ENCODE measurements around the gene TMEM178A.
"Not testable (repeated sequence)": the region's sequence is repeated elsewhere in the genome, so short reads cannot be mapped to it uniquely, and the experiment has no call there.

TMEM178A gene

DNA sequence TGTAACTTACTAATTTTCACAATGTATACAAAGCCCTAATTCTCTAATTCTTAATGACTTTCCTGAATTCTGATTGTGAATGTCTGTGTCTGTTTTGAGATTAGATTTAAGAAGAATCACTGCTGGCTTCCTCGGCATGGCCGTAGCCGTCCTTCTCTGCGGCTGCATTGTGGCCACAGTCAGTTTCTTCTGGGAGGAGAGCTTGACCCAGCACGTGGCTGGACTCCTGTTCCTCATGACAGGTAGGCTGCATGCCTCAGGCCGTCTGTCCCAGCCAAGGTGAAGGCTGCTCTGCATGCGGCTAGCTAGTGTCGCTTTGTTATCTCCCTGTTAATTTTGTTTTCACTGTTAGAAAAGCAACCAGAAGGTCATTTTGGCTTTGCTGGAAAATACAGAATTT is 41.2 kb downstream of the TMEM178A start:
- Mint-ChIP-seq H3K9me3 (no peaks in the 10 kb centered on the region), H3K4me1 (no peaks in the 10 kb centered on the region), H3K27me3 (peaks cover 10% of the 10 kb centered on the region), H3K4me3 (no peak overlapping the region), H3K27ac (no peak overlapping the region), H3K36me3 (no peaks in the 10 kb centered on the region)

DNA sequence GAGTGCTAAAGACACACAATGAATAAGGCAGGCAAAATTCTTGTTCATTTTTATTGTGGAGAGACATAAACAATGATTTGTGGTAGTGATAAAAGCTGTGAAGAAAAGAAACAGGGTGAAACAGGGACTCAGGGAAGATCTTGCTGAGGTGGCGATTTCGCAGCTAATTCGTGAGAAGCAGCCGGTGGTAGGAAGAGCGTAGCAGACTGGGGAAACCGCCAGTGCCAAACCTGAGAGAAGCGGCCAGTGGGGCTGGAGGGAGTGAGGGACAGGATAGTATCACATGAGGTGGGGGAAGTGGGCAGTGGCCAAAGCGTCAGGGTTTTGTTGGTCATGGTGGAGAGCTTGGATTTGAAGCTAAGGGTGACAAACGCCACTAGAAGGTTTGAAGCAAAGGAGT is 42.3 kb downstream of the TMEM178A start:
- Mint-ChIP-seq H3K27me3 (peaks cover 11% of the 10 kb centered on the region), H3K9me3 (no peaks in the 10 kb centered on the region), H3K36me3 (no peaks in the 10 kb centered on the region), H3K4me1 (no peaks in the 10 kb centered on the region), H3K27ac (peak overlapping the region; percentile 2), H3K4me3 (no peak overlapping the region)

DNA sequence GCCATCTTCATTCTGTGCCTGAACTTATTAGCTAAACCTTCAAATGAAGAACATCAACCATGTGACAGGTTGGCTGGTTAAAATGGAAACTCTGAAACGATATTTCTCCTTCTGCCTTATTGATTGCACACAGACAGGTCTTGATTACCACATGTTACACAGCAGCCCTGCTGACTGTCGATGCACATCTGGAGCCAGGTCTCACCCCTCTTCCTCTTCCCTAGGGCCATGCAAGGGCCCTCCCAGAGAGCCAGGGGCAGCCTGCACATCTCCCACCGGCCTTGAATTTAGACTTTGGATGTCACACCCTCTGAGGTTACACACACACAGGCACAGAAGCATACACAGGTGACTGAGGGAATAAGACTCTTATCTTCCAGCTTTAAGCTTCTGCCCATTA is 45.1 kb downstream of the TMEM178A start:
- Mint-ChIP-seq H3K4me1 (no peaks in the 10 kb centered on the region), H3K36me3 (no peaks in the 10 kb centered on the region), H3K27me3 (peaks cover 10% of the 10 kb centered on the region), H3K9me3 (no peaks in the 10 kb centered on the region), H3K4me3 (no peak overlapping the region), H3K27ac (no peak overlapping the region)

DNA sequence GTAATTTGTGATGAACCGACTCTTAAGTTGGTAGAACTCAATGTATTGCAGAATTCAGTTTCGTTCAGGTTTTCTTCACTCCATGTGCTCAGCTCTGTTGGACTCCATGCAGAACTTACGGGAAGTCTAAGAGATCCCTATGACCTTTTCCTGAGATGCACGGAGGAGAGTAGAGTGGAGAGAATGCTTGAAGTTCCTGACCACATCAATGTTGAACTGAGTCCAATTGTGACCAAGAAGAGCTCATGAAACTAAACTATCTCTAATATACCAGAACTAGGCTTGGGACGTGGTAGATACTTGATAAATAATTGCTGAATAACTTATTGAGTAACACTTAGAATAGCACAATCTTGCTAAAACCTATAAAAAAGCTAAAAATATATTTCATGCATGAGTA is 47.2 kb downstream of the TMEM178A start:
- H3K27me3 Mint-ChIP-seq, result peaks cover 8% of the 10 kb centered on the region
- no peak overlapping the region for H3K27ac Mint-ChIP-seq
- no peaks in the 10 kb centered on the region for H3K9me3 Mint-ChIP-seq
- H3K4me3 Mint-ChIP-seq, result no peak overlapping the region
- H3K36me3 Mint-ChIP-seq, result no peaks in the 10 kb centered on the region
- no peaks in the 10 kb centered on the region for H3K4me1 Mint-ChIP-seq

DNA sequence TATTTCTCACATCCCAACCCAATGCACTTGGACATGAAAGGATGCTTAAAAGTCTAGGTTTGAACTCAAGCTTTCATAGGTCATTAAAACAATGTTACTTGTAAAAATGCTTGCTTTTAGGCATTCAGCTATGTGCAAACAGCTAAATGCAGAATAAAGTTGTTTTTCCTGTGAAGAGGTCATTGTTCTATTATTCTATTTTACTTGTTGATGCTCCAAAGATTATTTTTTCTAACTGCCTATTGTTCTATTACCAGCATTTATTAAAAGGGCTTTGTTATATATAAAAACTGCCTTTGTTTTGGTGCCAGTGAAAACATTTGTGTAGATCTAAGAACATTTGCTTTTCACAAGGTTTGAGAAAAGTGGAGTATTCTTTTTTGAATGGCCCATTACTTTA is 49.4 kb downstream of the TMEM178A start:
- no peaks in the 10 kb centered on the region for H3K4me1 Mint-ChIP-seq
- no peak overlapping the region for H3K27ac Mint-ChIP-seq
- no peaks in the 10 kb centered on the region for H3K36me3 Mint-ChIP-seq
- no peaks in the 10 kb centered on the region for H3K9me3 Mint-ChIP-seq
- H3K27me3 Mint-ChIP-seq, result peaks cover 4% of the 10 kb centered on the region
- H3K4me3 Mint-ChIP-seq, result no peak overlapping the region

DNA sequence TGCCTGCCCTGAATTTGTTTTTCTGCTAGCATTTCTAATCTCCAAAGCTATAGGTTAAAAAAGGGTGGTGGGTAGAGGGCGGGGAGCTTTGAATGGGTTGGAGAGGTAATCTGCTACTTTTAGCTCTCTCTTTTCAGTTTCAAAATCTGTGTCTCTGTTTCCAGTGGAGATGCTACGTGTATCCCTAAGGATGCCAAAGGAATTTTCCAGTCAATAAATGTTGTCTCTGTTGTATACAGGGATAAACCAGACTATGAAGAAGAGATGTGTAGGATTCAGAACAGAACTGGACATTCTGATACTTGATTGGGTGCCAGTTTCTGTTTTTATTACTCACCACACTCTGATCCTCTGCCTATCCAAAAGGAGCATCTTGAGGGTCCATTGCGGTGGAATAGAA is 50.1 kb downstream of the TMEM178A start:
- Mint-ChIP-seq H3K9me3 (no peaks in the 10 kb centered on the region), H3K4me3 (no peak overlapping the region), H3K4me1 (no peaks in the 10 kb centered on the region), H3K36me3 (no peaks in the 10 kb centered on the region), H3K27me3 (peaks cover 4% of the 10 kb centered on the region), H3K27ac (no peak overlapping the region)

DNA sequence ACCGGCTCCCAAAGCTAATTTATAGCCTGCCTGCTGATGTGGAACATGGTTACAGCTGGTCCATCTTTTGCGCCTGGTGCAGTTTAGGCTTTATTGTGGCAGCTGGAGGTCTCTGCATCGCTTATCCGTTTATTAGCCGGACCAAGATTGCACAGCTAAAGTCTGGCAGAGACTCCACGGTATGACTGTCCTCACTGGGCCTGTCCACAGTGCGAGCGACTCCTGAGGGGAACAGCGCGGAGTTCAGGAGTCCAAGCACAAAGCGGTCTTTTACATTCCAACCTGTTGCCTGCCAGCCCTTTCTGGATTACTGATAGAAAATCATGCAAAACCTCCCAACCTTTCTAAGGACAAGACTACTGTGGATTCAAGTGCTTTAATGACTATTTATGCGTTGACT is 51.4 kb downstream of the TMEM178A start:
- Mint-ChIP-seq H3K4me3 (no peak overlapping the region), H3K9me3 (no peaks in the 10 kb centered on the region), H3K27me3 (peaks cover 6% of the 10 kb centered on the region), H3K27ac (no peak overlapping the region), H3K4me1 (no peaks in the 10 kb centered on the region), H3K36me3 (no peaks in the 10 kb centered on the region)

DNA sequence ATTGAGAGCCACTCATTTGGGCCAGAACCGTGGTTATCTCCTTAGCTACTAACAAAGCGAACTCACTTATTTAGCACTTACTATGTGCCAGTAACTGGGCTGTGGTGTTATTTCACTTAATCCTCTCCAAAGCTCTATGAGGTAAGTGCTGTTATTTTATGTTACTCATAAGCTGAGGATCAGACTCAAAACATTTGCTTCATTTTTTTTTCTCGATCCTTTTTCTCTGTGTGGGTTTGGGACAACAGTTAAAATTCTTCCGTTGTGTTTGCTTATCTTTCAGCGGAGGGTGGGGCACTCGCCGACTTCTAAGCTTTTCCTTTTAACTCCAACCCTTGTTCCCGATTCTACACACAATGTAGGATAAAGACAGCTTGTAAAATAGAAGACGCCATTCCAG is 52.8 kb downstream of the TMEM178A start:
- no peak overlapping the region for H3K4me3 Mint-ChIP-seq
- H3K4me1 Mint-ChIP-seq, result no peaks in the 10 kb centered on the region

DNA sequence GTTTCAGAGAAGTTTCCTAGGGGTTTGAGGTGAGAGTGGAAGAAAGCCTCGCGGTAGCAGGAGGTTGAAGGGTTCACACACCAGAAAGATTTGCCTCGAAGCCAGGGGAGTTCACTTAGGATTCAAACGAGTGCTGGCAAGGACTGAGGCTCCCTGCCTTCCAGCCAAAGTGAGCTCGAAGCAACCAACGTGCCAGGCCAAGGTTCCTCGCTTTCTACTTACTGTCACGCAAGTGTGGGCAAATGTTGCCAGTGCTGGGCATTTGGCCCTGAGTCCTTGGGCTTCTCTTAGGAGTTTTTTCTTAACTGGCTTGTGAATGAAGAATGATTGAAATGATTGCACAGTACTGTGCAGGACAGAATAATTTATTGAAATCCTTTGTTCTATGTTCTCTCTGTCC is 53.6 kb downstream of the TMEM178A start:
- H3K27me3 Mint-ChIP-seq, result peaks cover 4% of the 10 kb centered on the region
- no peaks in the 10 kb centered on the region for H3K9me3 Mint-ChIP-seq
- H3K4me1 Mint-ChIP-seq, result no peaks in the 10 kb centered on the region
- H3K4me3 Mint-ChIP-seq, result no peak overlapping the region
- no peak overlapping the region for H3K27ac Mint-ChIP-seq
- H3K36me3 Mint-ChIP-seq, result no peaks in the 10 kb centered on the region

More for the DNA sequence above, 52.8 kb downstream of the TMEM178A start:
- Mint-ChIP-seq H3K27ac (no peak overlapping the region), H3K27me3 (peaks cover 4% of the 10 kb centered on the region), H3K9me3 (no peaks in the 10 kb centered on the region), H3K36me3 (no peaks in the 10 kb centered on the region)

DNA sequence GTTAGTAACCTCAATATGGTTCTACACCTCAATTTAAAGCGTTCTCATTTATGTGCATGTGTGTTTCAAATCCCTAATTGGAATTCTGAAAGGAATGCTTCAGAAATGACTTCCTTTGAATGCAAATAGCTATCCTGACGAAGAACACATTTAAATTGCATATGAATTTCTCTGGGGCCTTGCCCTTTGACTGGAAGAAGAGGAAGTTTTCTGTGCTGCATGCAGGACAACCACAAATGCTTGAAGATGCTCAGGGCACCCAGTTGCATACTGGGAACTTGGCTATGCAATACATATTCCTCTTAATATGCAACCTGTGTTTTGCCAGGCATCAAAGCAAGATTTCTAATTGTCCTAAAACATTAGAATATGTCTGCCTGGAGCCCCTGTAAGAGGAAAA is 55.3 kb downstream of the TMEM178A start:
- peaks cover 3% of the 10 kb centered on the region for H3K27me3 Mint-ChIP-seq
- H3K36me3 Mint-ChIP-seq, result no peaks in the 10 kb centered on the region
- H3K9me3 Mint-ChIP-seq, result no peaks in the 10 kb centered on the region
- H3K4me3 Mint-ChIP-seq, result no peak overlapping the region
- H3K27ac Mint-ChIP-seq, result no peak overlapping the region
- no peaks in the 10 kb centered on the region for H3K4me1 Mint-ChIP-seq

DNA sequence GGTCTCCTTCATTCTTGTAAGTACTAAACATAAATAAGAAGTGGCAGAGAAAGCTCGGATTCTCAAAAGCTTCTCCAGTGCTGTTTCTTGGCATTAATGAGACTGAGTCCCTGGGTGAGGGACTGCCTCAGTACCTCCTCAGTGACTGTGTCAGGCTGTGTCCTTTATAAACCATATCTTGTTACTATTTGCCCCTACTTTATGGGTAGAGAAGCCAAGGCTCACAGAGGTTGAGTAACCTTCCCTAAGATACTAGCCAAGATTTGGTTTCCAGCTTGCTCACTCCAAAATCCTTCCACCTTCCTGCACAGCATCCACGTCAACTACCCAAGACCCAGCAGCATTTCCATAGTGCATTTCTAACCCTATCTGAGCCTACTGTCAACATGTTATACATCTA is 57.8 kb downstream of the TMEM178A start:
- peaks cover under 1% of the 10 kb centered on the region for H3K36me3 Mint-ChIP-seq
- no peaks in the 10 kb centered on the region for H3K4me1 Mint-ChIP-seq
- H3K27me3 Mint-ChIP-seq, result peaks cover 2% of the 10 kb centered on the region
- H3K27ac Mint-ChIP-seq, result no peak overlapping the region
- H3K4me3 Mint-ChIP-seq, result no peak overlapping the region
- no peaks in the 10 kb centered on the region for H3K9me3 Mint-ChIP-seq

DNA sequence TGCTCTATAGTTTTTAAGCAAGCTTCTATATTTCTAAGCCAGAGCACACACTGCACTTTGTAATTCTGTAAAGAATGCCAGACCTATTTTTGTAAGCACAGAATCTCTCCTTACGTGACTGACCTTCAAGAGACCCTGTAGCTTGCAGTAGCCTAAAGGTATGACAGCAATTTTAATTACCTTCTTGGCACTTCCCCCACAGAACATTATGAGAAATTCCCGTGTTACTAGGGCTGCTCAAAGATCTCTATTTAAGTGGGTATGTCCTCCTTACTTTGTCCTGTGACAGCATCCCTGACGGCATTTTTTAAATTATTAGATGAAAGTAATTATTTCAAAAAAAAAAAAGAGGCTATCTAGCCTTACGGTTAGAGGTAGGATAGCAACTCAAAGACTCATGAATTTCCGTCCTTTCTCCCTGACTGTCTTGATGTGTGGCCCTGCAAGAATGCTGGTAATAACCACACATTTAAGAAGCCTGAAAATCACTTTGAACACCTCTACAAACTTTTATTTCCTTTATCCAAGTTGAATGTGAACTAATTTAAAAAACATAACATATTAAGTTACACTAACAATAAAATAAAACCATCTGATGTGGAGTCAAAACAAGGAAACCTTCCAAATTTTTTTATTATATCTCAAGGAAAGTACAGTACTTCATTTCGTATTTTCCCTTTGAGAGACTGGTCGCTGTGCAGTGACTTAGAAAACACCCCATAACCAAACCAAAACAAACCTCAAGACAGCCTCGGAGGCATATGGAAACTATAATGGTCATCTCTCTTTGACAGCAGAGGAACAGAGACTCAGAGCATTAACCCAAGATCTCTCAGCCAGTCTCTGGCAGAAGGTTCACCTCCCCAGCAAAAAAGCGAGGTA is 58.5 kb downstream of the TMEM178A start:
- Mint-ChIP-seq H3K36me3 (peaks cover 1% of the 10 kb centered on the region), H3K9me3 (no peaks in the 10 kb centered on the region), H3K4me1 (no peaks in the 10 kb centered on the region), H3K4me3 (no peak overlapping the region), H3K27me3 (peaks cover 2% of the 10 kb centered on the region), H3K27ac (no peak overlapping the region)

DNA sequence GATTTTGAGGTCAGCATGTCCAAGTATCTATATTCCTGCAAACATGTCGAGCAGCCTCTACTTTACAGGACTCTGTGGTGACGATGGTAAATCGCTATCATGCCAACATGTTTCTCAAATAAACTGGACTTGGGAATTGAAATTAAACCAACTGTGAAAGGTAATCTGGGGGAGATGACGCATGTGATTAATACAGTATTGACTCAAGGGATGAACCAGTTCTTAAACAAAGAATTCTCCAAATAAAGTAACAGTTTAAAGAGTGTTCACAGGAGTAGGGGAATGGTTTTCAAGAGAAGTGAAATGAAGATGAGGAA is 59.1 kb downstream of the TMEM178A start:
- Mint-ChIP-seq H3K4me1 (no peaks in the 10 kb centered on the region), H3K4me3 (no peak overlapping the region), H3K36me3 (peaks cover 1% of the 10 kb centered on the region), H3K27me3 (peaks cover 2% of the 10 kb centered on the region), H3K9me3 (no peaks in the 10 kb centered on the region), H3K27ac (no peak overlapping the region)

DNA sequence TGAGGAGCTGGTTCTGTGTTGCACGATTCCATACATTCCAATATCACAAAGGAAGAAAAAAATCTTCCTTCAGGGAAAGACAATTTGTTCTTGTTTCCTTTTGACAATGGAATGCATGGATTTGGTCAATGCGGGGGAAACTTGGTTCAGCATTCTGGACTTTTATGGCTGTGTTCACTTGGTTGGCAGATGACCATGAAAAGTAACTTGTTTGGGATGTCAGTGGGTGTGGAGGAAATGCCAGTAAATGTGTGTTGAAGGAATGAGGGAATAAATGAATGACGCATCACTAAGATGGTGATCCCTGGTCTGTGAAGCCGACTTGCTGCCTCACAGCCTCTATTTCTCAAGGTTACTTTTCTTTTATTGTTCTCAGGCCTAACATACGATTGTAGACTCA is 59.7 kb downstream of the TMEM178A start:
- no peak overlapping the region for H3K27ac Mint-ChIP-seq
- peaks cover 2% of the 10 kb centered on the region for H3K27me3 Mint-ChIP-seq
- no peaks in the 10 kb centered on the region for H3K9me3 Mint-ChIP-seq
- no peaks in the 10 kb centered on the region for H3K4me1 Mint-ChIP-seq
- no peak overlapping the region for H3K4me3 Mint-ChIP-seq
- H3K36me3 Mint-ChIP-seq, result peaks cover 1% of the 10 kb centered on the region

DNA sequence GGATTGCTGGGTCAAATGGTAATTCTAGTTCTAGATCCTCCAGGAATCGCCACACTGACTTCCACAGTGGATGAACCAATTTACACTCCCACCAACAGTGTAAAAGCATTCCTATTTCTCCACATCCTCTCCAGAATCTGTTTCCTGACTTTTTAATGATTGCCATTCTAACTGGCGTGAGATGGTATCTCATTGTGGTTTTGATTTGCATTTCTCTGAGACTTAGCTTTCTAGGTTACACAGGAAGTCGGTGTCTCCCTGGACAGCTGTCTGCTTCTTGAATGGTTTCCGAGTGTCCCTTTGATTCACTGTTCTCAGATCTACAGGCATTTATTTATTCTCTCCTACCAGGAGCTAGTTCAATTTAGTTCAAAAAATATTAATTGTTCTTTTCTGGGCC is 62.4 kb downstream of the TMEM178A start:
- not testable (repeated sequence) for H3K9me3 Mint-ChIP-seq, H3K4me1 Mint-ChIP-seq, H3K4me3 Mint-ChIP-seq, H3K27me3 Mint-ChIP-seq, H3K27ac Mint-ChIP-seq, H3K36me3 Mint-ChIP-seq

DNA sequence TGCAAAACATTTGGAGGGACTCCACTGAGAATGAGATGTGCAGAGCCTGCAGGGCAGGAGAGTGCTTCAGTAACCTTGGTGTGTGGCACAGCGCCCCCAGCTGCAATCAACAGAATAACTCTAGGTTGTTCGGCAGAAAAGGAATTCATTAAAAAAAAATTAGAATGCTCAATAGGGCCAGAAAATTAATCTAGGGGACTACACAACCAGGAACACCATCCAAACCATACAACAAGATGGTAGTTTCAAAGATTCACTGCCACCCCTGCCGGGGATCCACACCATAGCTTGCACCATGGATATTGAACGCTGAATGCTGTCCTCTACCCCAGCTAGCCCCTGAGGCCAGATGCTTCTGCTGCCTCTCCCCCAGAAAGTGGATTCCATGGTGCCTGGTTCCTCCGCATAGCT is 63.2 kb downstream of the TMEM178A start:
- Mint-ChIP-seq H3K36me3 (peaks cover 9% of the 10 kb centered on the region), H3K9me3 (no peaks in the 10 kb centered on the region), H3K27ac (no peak overlapping the region), H3K27me3 (no peaks in the 10 kb centered on the region), H3K4me1 (no peaks in the 10 kb centered on the region), H3K4me3 (no peak overlapping the region)

DNA sequence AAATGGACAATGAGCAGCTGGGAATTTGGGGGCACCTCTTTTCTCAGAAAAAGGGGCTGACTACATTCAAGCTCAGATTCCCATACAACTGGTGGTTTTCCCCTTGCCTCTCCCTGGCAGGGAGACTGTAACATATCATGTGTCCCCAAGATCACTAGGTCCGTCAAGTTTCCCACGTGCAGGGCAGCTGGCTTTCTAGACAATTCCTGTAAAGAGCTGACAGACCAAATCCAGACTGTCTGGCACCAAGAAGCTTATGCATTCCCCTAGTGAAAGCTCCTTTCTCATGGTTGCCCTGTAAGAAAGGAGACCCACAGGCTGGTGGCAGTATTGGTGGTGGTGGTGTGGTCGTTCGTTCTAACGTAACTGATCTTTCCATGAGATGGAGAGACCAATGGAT is 64.6 kb downstream of the TMEM178A start:
- Mint-ChIP-seq H3K27me3 (no peaks in the 10 kb centered on the region), H3K27ac (no peak overlapping the region), H3K4me3 (no peak overlapping the region), H3K9me3 (no peaks in the 10 kb centered on the region), H3K36me3 (peaks cover 19% of the 10 kb centered on the region), H3K4me1 (no peaks in the 10 kb centered on the region)
